ENCODE measurements around the gene GRM8.

GRM8 gene

DNA sequence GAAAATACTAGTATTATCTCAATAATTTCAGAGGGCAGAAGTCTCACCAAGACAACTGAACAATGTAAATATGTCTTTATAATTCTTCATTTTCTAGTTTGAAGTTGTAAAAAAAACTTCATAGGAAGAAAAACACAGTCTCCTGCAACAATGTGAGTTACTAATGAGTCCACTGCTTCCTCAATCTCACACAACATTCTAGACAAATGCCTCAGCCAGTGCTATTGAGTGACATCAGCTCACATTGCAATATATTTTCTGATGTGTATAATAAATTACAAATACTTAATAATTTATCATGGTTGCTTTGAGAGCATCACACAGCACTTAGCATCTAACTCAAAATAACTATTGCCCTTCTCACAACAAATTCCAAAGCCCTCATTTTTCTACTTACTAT is 321.2 kb downstream of the GRM8 start:
- TF ChIP-seq CREB1 (IDR thresholded peaks at IDR 0.05; ENCODE audit: low read depth), result no peak
- no peak for TF ChIP-seq YY1 (IDR thresholded peaks at IDR 0.05; ENCODE audit: low read depth)
- no peak for TF ChIP-seq ZBTB7A (IDR thresholded peaks at IDR 0.05; ENCODE audit: low read depth)
- TF ChIP-seq TAF1 (IDR thresholded peaks at IDR 0.05; ENCODE audit: low read depth), result no peak
- TF ChIP-seq EP300 (IDR thresholded peaks at IDR 0.05; ENCODE audit: borderline replicate concordance), result no peak
- no peak for TF ChIP-seq FOXM1 (IDR thresholded peaks at IDR 0.05; ENCODE audit: borderline replicate concordance, low read depth)
- TF ChIP-seq TEAD4 (IDR thresholded peaks at IDR 0.05), result no peak
- no peak for TF ChIP-seq CEBPB (IDR thresholded peaks at IDR 0.05)
- TF ChIP-seq, protein P1, sequence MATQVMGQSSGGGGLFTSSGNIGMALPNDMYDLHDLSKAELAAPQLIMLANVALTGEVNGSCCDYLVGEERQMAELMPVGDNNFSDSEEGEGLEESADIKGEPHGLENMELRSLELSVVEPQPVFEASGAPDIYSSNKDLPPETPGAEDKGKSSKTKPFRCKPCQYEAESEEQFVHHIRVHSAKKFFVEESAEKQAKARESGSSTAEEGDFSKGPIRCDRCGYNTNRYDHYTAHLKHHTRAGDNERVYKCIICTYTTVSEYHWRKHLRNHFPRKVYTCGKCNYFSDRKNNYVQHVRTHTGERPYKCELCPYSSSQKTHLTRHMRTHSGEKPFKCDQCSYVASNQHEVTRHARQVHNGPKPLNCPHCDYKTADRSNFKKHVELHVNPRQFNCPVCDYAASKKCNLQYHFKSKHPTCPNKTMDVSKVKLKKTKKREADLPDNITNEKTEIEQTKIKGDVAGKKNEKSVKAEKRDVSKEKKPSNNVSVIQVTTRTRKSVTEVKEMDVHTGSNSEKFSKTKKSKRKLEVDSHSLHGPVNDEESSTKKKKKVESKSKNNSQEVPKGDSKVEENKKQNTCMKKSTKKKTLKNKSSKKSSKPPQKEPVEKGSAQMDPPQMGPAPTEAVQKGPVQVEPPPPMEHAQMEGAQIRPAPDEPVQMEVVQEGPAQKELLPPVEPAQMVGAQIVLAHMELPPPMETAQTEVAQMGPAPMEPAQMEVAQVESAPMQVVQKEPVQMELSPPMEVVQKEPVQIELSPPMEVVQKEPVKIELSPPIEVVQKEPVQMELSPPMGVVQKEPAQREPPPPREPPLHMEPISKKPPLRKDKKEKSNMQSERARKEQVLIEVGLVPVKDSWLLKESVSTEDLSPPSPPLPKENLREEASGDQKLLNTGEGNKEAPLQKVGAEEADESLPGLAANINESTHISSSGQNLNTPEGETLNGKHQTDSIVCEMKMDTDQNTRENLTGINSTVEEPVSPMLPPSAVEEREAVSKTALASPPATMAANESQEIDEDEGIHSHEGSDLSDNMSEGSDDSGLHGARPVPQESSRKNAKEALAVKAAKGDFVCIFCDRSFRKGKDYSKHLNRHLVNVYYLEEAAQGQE (IDR thresholded peaks at IDR 0.05; ENCODE audit: low read depth), result no peak
- TF ChIP-seq, protein P2, sequence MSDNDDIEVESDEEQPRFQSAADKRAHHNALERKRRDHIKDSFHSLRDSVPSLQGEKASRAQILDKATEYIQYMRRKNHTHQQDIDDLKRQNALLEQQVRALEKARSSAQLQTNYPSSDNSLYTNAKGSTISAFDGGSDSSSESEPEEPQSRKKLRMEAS (IDR thresholded peaks at IDR 0.05), result no peak
- no peak for TF ChIP-seq RAD21 (IDR thresholded peaks at IDR 0.05; ENCODE audit: low read depth)
- TF ChIP-seq EGR1 (IDR thresholded peaks at IDR 0.05), result no peak
- TF ChIP-seq TCF12 (IDR thresholded peaks at IDR 0.05; ENCODE audit: low read depth), result no peak

DNA sequence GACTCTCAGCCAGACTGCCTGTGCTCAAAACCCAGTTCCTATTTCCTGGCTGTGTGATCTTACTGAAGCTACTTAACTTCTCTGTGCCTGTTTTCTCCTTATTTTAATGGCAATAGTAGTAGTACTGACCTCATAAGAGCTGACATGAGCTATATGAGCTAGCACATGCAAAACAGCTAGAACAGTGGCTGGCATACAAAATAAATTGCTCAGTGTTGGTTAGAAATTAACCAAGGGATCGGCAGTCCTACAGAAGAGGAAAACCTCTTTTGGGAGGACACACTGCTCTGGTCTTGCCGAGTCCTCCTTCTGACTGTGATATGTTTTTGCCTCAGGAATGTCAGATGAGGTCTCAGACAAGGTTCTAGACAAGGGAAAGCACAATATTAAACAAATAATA is 322.6 kb downstream of the GRM8 start:
- TF ChIP-seq ZBTB7A (IDR thresholded peaks at IDR 0.05; ENCODE audit: low read depth) (no peak), YY1 (IDR thresholded peaks at IDR 0.05; ENCODE audit: low read depth) (no peak), CEBPB (IDR thresholded peaks at IDR 0.05) (no peak), RAD21 (IDR thresholded peaks at IDR 0.05; ENCODE audit: low read depth) (no peak), TCF12 (IDR thresholded peaks at IDR 0.05; ENCODE audit: low read depth) (no peak), EGR1 (IDR thresholded peaks at IDR 0.05) (no peak), EP300 (IDR thresholded peaks at IDR 0.05; ENCODE audit: borderline replicate concordance) (no peak), TEAD4 (IDR thresholded peaks at IDR 0.05) (no peak), FOXM1 (IDR thresholded peaks at IDR 0.05; ENCODE audit: borderline replicate concordance, low read depth) (no peak), TAF1 (IDR thresholded peaks at IDR 0.05; ENCODE audit: low read depth) (no peak), CREB1 (IDR thresholded peaks at IDR 0.05; ENCODE audit: low read depth) (no peak), NFIC (IDR thresholded peaks at IDR 0.05) (no peak)
- TF ChIP-seq, protein P3, sequence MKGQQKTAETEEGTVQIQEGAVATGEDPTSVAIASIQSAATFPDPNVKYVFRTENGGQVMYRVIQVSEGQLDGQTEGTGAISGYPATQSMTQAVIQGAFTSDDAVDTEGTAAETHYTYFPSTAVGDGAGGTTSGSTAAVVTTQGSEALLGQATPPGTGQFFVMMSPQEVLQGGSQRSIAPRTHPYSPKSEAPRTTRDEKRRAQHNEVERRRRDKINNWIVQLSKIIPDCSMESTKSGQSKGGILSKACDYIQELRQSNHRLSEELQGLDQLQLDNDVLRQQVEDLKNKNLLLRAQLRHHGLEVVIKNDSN (IDR thresholded peaks at IDR 0.05), result no peak
- TF ChIP-seq, protein P2 (IDR thresholded peaks at IDR 0.05), result no peak
- TF ChIP-seq, protein P1 (IDR thresholded peaks at IDR 0.05; ENCODE audit: low read depth), result no peak

DNA sequence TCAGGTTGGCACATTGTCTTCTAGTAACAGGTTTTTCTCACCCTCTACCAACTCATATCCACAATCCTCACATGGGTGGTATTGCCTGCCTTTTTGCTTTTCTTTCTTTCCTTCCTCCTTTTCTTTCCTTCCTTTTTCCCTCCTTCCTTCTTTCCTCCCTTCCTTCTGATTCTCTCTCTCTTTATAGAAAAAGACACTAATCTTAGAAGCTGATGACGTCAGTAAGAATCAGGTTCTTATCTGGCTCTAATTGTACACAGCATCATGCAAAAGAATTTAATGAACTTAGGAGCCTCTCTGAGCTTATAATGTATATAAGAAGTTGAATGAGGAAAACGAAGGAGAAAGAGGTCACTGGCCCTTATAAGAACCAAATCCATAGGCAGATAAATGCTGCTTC is 328.3 kb downstream of the GRM8 start:
- TF ChIP-seq CREB1 (IDR thresholded peaks at IDR 0.05; ENCODE audit: low read depth) (no peak), EGR1 (IDR thresholded peaks at IDR 0.05) (no peak), TEAD4 (IDR thresholded peaks at IDR 0.05) (no peak), ZBTB7A (IDR thresholded peaks at IDR 0.05; ENCODE audit: low read depth) (no peak), TCF12 (IDR thresholded peaks at IDR 0.05; ENCODE audit: low read depth) (no peak), EP300 (IDR thresholded peaks at IDR 0.05; ENCODE audit: borderline replicate concordance) (no peak), CEBPB (IDR thresholded peaks at IDR 0.05) (no peak), YY1 (IDR thresholded peaks at IDR 0.05; ENCODE audit: low read depth) (no peak), NFIC (IDR thresholded peaks at IDR 0.05) (no peak), RAD21 (IDR thresholded peaks at IDR 0.05; ENCODE audit: low read depth) (no peak), FOXM1 (IDR thresholded peaks at IDR 0.05; ENCODE audit: borderline replicate concordance, low read depth) (no peak), TAF1 (IDR thresholded peaks at IDR 0.05; ENCODE audit: low read depth) (no peak)
- TF ChIP-seq, protein P3 (IDR thresholded peaks at IDR 0.05), result no peak
- TF ChIP-seq, protein P1 (IDR thresholded peaks at IDR 0.05; ENCODE audit: low read depth), result no peak
- TF ChIP-seq, protein P2 (IDR thresholded peaks at IDR 0.05), result no peak

DNA sequence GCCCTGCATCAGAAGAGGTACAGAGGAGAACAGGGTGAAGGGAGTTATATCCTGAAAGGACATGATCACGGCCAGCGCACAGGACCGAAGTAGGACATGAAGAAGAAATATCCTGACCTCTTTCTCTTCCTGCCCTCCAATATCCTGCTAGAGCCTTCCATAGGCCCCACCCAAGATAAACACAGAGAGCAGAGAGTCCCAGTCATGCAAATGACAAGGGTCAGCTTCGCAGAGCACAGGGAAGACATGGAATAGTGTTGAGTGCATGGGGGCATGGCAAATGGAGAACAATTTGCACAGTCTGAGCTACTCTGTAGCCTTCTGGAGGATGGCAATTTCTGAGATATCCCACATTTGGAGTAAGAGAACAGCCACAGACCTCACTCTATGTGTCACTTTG is 371.4 kb downstream of the GRM8 start:
- TF ChIP-seq RAD21 (IDR thresholded peaks at IDR 0.05; ENCODE audit: low read depth) (no peak), TEAD4 (IDR thresholded peaks at IDR 0.05) (no peak), YY1 (IDR thresholded peaks at IDR 0.05; ENCODE audit: low read depth) (no peak), EGR1 (IDR thresholded peaks at IDR 0.05) (no peak), CEBPB (IDR thresholded peaks at IDR 0.05) (no peak), TCF12 (IDR thresholded peaks at IDR 0.05; ENCODE audit: low read depth) (no peak), TAF1 (IDR thresholded peaks at IDR 0.05; ENCODE audit: low read depth) (no peak), CREB1 (IDR thresholded peaks at IDR 0.05; ENCODE audit: low read depth) (no peak), EP300 (IDR thresholded peaks at IDR 0.05; ENCODE audit: borderline replicate concordance) (no peak), ZBTB7A (IDR thresholded peaks at IDR 0.05; ENCODE audit: low read depth) (no peak), NFIC (IDR thresholded peaks at IDR 0.05) (no peak), FOXM1 (IDR thresholded peaks at IDR 0.05; ENCODE audit: borderline replicate concordance, low read depth) (no peak)
- TF ChIP-seq, protein P1 (IDR thresholded peaks at IDR 0.05; ENCODE audit: low read depth), result no peak
- TF ChIP-seq, protein P2 (IDR thresholded peaks at IDR 0.05), result no peak
- TF ChIP-seq, protein P3 (IDR thresholded peaks at IDR 0.05), result no peak

All from Ishikawa (cell line).